Chondrocyte (in vitro differentiated cells): ENCODE measurements around the gene IL25. TPM values are rescaled to one million over a fixed set of nuclear protein-coding genes. Genes with fewer than 3 reads are reported as not detected.

ENCODE experiments used
- DNase-seq: peaks from one replicate; pipeline ENCODE4 v3.0.0; 2021; ENCODE audit warnings: mixed read lengths, low spot score
- H3K27ac Mint-ChIP-seq: one replicate; pipeline ENCODE4 v1.8.0; 2021; ENCODE audit warnings: mild to moderate bottlenecking, moderate library complexity, mixed read lengths; ENCODE audit not compliant: unreplicated experiment
- H3K27me3 Mint-ChIP-seq: 2 replicates; pipeline ENCODE4 v1.8.0; 2021; ENCODE audit warnings: low read depth, mixed read lengths
- H3K36me3 Mint-ChIP-seq: 2 replicates; pipeline ENCODE4 v1.8.0; 2021; ENCODE audit warnings: low read depth, mixed read lengths
- H3K4me1 Mint-ChIP-seq: 2 replicates; pipeline ENCODE4 v1.8.0; 2021; ENCODE audit warnings: low read depth, mild to moderate bottlenecking, mixed read lengths
- H3K4me3 Mint-ChIP-seq: one replicate; pipeline ENCODE4 v1.8.0; 2021; ENCODE audit warnings: mild to moderate bottlenecking, moderate library complexity, mixed read lengths; ENCODE audit not compliant: unreplicated experiment
- H3K9me3 Mint-ChIP-seq: 2 replicates; pipeline ENCODE4 v1.8.0; 2021; ENCODE audit warnings: low read depth, mixed read lengths
- CTCF ChIP-seq: fragments of 200-600 bp; sonication (generic); IDR thresholded peaks from 2 replicates; pipeline ENCODE4 v1.5.0; 2021; ENCODE audit warnings: antibody characterized with exemption, mild to moderate bottlenecking, moderate library complexity
- total RNA-seq: library from RNA; stranded (reverse); gene quantifications from 3 replicates; pipeline ENCODE4 v1.2.1, GENCODE V29; 2021

IL25 gene
- total RNA-seq, 1 donor from 2014 or later = not detected

DNA sequence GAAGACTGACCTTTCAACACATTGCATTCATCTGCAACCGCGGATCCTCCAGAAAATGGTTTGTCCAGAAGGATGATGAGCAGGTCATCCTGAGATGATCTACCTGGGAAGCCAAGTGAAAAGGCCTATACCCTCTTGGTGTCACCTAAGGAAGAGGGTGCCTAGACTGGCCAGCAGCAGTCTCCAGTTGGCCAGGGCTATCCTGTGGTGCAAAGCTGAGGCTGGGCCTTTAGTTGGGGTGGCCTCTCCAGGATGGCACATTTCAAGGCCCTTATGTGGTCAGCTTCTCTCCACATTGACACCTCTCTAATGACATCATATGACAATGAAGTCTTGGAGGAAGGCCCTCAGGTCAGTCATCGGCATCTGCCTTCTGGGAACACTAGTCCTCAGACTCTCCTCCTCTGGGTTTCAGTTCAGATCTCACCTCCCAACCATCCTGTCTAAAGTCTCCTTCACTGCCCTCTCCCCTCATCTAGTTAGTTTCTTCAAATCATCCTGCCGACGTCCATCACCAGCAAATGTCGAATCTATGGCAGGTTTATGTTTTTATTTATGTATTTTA lies 16.7 kb upstream of the IL25 start:
- no peaks in the 10 kb centered on the region for H3K9me3 Mint-ChIP-seq
- no peak overlapping the region for H3K27ac Mint-ChIP-seq
- H3K27me3 Mint-ChIP-seq = no peaks in the 10 kb centered on the region
- no peak for DNase-seq
- peaks cover 12% of the 10 kb centered on the region for H3K4me1 Mint-ChIP-seq
- H3K4me3 Mint-ChIP-seq = no peak overlapping the region
- peaks cover 12% of the 10 kb centered on the region for H3K36me3 Mint-ChIP-seq
- TF ChIP-seq CTCF = no peak

DNA sequence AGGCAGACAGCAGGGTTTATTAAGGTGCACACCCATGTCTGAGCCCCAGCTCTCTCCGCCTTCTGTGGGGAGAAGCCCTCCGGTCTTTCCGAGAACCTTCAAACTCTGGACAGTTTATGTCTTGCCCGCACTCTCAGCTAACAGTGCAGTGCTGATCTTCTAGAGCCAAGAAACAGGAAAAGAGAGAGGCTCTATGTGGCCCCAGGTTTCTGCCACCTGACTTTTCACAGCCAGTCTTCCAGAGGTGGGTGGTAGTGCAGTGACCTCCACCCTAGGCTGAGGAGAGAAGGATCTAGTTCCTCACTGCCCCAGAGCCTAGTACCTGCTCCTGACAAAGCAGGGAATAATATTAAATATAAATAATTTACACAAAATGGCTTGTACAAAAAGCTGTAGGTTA lies 15.9 kb upstream of the IL25 start:
- Mint-ChIP-seq H3K4me3 (no peak overlapping the region), H3K9me3 (no peaks in the 10 kb centered on the region), H3K36me3 (peaks cover 15% of the 10 kb centered on the region), H3K27me3 (no peaks in the 10 kb centered on the region), H3K4me1 (peaks cover 15% of the 10 kb centered on the region), H3K27ac (no peak overlapping the region)
- no peak for DNase-seq
- no peak for TF ChIP-seq CTCF

GRCh38 chr14:23357261-23357660 lies 15.3 kb upstream of the IL25 start:
- Mint-ChIP-seq H3K9me3 (no peaks in the 10 kb centered on the region), H3K4me1 (peaks cover 18% of the 10 kb centered on the region), H3K36me3 (peaks cover 15% of the 10 kb centered on the region), H3K27ac (no peak overlapping the region), H3K27me3 (no peaks in the 10 kb centered on the region), H3K4me3 (no peak overlapping the region)
- TF ChIP-seq CTCF = no peak
- DNase-seq = no peak

DNA sequence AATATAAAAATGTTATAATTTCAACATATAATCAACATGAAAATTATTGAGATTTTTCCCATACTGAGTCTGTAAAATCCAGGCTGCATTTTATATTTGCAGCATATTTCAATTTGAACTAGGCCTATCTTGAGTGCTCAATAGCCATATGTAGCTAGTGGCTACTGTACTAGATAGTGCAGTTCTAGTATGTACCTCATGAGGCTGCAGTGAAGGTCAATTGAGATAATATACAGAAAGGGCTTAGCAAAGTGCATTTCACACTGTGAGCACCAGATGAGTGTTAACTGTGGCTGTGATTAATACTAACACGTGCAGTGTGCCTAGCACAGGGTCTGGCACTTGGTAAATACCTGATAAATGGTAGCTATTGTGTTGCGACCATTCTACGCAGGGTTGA lies 14.6 kb upstream of the IL25 start:
- Mint-ChIP-seq H3K36me3 (peaks cover 15% of the 10 kb centered on the region), H3K4me3 (no peak overlapping the region), H3K4me1 (peaks cover 15% of the 10 kb centered on the region), H3K9me3 (no peaks in the 10 kb centered on the region), H3K27ac (no peak overlapping the region), H3K27me3 (no peaks in the 10 kb centered on the region)
- TF ChIP-seq CTCF = no peak
- DNase-seq = no peak

DNA sequence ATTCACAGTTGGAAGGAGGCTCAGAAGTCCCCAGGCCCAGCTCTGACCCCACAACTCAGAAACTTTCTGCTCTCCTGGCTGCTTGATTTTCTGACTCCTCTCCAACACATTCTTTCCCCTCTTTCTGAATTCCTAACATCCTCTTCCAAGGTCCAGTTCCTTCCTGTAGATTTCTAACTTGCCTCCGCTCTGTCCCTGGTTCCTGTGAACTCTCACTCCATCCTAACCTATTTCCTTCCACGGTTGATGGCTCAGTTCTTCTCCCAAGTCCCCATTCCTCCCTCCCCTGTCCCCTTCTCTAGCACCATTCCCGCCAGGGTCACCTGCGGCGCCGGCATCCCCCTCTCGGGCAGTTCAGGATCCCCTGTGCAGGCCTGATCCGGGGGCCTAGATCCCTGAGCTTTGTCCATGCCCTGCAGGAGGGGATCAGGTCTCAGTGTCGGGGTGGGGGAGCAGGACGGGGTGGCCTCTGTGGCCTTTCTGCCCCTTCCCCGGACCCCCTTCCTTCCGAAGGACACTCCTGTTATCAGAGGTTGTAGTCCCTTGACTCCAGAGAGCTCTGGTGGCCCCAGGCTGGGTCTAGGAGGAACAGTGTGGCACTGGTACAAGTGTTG lies 13.9 kb upstream of the IL25 start:
- H3K27me3 Mint-ChIP-seq = no peaks in the 10 kb centered on the region

More for the DNA sequence above, 13.9 kb upstream of the IL25 start:
- Mint-ChIP-seq H3K27ac (no peak overlapping the region), H3K4me3 (no peak overlapping the region), H3K36me3 (peaks cover 15% of the 10 kb centered on the region), H3K4me1 (peaks cover 12% of the 10 kb centered on the region), H3K9me3 (no peaks in the 10 kb centered on the region)
- TF ChIP-seq CTCF = no peak
- DNase-seq = no peak
